Retina (tissue), 1 donor: Measurements from ENCODE around the gene DSTN.

Experiments
- DNase-seq: peaks from one replicate; pipeline ENCODE4 v3.0.0-alpha.2; 2016

DSTN gene

DNA sequence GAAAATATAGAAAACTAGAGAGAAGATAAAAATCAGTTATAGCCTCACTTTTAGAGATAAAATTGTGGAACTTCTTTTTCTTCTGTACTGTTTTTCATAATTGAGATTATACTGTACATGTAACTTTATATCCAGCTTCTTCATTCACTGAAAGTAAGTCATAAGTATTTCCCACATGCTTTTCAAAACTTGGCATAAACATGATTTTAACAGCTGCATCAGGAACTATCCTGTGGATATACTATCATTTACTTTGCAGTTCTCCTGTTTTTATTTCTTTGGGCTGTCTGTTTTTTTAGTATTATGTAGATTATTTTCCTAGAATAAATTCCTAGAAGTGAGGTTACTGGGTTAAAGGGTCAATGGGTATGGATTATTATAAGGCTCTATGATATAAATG lies 14.8 kb downstream of the DSTN start:
- no peak for DNase-seq

DNA sequence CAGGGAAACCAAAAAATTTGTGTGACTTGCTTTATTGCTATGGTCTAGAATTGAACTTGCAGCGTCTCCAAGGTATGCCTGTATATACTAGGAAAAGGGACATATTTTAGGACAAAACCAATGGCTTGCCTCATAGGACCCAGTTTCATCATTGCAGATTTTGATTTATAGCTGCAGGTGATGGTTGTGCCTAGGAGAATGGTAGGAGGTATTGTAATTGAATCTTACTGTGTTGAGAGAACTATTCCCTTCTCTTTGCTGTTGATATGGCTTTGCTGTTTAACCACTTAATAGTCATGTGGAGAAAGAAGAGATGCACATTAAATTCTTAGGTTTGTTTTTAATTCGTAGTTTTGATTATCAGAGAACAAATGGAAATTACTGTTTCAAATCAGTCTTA lies 16.4 kb downstream of the DSTN start:
- no peak for DNase-seq

GRCh38 chr20:17587148-17587547 lies 17.3 kb downstream of the DSTN start:
- DNase-seq = no peak

DNA sequence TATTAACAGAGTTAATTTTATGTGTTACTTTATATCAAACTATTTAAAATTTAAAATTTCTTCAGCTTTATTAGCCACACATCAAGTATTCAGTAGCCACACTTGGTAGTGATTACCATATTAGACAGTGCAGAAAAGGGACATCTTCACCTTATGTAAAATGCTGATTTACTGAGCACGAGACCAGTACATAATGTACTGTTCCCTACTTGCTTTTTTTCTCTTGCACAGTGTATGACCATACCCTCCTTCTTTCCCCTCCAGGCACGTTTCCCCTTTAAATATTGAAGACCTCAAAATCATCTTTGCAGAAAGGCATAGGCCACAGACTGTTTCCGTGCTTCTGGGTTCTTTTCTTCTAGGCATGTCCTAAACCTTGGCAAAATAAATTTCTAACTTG lies 17.9 kb downstream of the DSTN start:
- no peak for DNase-seq

GRCh38 chr20:17589161-17589834 lies 19.4 kb downstream of the DSTN start:
- DNase-seq = no peak

- no peak for DNase-seq
These were observed 20.4 kb downstream of the DSTN start for GRCh38 chr20:17590245-17590644.

DNA sequence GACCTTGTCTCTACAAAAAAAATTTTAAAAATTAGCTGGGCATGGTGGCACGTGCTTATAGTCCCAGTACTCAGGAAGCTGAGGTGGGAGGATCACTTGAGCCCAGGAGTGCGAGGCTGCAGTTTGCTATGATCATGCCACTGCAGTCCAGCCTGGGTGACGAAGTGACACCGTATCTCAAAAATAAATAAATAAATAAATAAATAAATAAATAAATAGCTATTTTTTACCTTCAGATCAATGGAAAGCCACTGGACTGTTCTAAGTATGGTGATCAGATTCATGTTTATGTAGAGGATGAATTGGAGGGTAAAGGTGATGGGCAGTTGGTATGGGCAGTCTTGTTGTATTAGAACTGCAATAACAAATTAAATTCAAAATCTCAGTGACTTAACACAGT lies 24.0 kb downstream of the DSTN start:
- DNase-seq = no peak

DNA sequence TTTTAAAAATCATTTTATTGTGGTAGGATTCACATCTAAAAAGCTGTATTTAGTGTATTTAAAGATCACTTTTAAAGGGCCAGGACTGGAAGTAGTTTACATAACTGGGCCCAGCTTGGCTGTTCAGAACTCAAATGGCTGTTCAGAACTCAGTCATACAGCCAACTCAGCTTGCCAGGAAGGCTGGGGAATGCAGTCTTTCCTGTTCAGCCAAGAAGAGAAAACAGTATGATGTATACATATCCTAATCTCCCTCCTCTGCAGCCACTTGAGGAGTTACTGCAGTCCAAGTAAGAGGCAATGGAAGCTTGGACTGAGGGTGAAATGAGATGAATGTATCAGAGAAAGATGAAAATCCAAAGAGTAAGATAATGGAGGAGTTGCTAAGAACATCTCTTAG lies 24.6 kb downstream of the DSTN start:
- DNase-seq = no peak

GRCh38 chr20:17595856-17596255 lies 26.0 kb downstream of the DSTN start:
- DNase-seq = no peak

DNA sequence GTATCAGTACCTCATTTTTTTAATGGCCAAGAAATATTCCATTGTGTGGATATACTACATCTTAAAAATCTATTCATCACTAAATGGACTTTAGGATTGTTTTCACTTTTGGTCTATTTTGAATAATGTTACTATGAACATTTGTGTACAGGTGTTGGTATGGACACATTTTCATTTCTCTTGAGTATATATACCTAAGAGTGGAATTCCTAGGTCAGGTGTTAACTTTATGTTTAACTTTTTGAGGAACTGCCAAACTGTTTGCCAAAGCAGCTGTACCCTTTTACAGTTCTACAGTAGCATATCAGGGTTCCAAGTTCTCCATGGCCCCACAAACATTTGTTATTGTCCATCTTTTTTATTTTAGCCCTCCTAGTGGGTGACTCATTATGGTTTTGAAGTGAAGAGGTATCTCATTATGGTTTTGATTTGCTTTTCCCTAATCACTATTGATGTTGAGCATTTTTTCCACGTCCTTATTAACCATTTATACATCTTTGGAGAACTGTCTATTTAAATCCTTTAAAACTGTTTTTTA lies 28.2 kb downstream of the DSTN start:
- DNase-seq = no peak

- DNase-seq = no peak
These were observed 32.1 kb downstream of the DSTN start for GRCh38 chr20:17601957-17602356.

DNA sequence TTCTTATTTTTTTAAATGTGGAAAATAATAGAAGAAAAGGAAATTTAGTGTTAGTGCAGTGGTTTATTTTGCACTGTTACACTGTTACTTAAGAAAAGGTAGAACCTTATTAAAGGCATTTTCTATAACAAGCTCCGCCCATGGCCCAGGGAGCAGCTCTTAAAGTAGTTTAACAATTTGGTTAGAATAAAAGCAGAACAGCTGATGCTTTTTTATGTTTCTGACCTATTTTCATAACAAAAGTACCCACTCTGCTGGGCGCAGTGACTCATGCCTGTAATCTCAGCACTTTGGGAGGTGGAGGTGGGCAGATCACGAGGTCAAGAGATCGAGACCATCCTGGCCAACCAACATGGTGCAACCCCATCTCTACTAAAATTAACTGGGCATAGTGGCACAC lies 32.6 kb downstream of the DSTN start:
- no peak for DNase-seq

- no peak for DNase-seq
These were observed 35.3 kb downstream of the DSTN start for GRCh38 chr20:17605131-17605660.

DNA sequence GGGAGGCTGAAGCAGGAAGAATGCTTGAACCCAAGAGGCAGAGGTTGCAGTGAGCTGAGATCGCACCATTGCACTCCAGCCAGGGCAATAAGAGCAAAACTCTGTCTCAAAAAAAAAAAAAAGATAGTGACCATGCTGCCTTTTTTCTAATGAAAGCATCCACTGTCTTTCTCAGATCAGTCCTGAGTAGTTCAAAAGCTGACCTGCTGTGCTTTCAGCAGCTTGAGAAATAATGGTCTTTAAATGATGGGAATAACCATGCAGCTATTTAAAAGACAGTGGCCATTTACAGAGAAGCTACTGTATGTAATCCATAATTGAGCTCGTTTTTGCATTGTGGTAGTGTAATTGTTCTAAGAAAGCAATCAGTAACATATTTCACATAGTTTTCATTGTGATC lies 36.1 kb downstream of the DSTN start:
- DNase-seq = no peak

- DNase-seq = no peak
These were observed 39.0 kb downstream of the DSTN start for GRCh38 chr20:17608701-17609497.

DNA sequence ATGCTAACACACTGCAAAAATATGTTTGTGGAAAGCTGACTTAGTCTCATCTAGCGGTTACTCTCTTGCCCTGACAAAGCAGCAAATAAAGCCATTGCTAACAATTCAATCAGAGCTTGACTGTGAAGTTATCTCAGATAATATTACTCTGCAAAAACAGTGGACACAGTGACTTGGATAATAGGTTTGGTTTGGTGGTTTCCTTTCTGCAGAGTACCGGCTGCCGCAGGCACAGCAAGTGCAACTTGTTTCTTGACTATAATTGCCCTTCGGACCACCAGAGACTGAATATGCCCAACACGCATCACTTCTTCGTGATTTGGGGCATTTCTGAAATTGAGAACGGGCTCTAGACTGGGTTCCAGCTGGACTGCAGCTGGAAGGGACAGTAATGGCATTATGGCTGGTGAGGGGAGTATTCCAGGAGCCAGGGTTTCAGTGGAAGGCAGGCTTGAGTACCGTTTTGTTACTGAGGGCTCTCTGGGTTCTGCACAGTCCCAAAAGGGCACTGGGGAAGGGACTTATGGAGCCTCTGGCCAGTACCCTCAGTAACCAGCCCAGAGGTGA lies 40.0 kb downstream of the DSTN start:
- no peak for DNase-seq

- no peak for DNase-seq
These were observed 40.9 kb downstream of the DSTN start for GRCh38 chr20:17610566-17611289.

GRCh38 chr20:17611290-17611539 lies 41.3 kb downstream of the DSTN start:
- DNase-seq = no peak

DNA sequence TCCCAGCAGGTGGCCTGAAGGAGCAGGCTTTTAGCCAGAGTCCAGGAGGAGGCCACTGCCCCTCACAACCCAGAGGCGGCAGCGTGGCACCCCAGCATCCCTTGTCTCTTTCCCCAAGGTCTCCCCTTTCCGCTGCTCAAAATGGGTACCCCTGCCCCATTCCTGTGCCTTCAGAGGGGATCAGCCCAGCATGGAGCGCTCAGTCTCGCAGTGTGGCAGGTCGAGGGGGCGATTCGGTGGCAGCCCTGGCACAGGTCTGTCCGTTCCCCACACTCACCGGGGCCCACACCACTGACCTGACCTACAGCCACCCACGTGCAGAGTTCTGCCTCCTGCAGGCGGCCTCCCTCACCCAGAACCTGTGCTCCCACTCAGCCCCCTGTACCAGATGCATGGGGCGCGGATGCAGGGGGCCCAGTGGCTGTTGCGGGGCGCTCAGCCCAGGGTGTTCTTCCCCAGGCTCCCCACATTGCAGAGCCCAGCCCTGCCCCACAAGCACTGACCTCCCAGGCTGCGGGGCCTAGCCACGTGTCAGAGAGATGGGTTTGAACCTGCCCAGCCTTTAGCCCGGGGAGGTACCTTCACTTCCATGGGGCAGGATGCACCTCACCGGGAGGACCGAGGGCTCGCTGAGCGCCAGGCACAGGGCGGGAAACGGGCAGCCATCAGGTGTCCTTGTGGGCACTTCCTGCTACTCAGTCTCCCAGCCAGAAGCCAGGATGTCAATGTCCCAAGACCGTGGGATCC lies 41.8 kb downstream of the DSTN start:
- DNase-seq = no peak

DNA sequence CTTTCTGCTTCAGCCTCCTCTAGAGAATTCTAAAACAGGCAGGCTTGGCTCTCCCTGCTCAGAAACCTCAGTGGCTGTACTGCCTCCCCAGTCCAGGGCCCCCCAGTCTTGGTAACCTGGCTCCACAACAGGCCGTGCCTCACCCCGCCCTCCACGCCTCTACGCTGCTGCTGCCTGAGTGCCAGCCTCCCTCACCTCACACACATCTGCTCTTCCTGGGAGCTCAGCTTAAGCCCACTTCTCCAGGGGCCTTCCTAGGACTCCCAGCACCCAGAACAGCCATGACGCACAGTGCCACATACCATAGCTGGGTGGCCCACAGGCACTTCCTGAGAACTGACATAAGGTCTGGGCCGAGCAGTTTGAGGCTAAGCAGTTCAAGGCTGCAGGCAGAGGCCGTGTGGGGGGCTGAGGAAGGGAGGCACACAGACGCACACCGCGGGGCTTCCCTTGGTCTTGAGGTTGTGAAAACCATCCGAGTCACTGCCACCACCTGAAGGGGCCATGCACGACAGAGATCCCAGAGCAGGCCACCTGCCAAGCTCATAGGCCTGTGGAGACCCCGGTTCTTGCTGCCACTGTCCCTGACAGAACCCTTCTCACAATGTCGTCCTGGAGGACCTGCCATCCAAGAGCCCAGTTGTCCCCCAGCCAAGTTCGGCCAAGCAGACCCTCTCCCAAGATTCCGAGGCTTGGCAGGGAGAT lies 42.6 kb downstream of the DSTN start:
- no peak for DNase-seq

- DNase-seq = no peak
These were observed 43.1 kb downstream of the DSTN start for GRCh38 chr20:17612992-17613327.
